GM19023 (cell line): Measurements from ENCODE around the gene KLHL18.

Source experiments
- ATAC-seq: cut with Tn5 transposase; IDR thresholded peaks from one replicate; pipeline ENCODE4 v1.9.1; 2021; ENCODE audit warnings: mild to moderate bottlenecking, moderate library complexity; ENCODE audit not compliant: unreplicated experiment

Gene KLHL18

DNA sequence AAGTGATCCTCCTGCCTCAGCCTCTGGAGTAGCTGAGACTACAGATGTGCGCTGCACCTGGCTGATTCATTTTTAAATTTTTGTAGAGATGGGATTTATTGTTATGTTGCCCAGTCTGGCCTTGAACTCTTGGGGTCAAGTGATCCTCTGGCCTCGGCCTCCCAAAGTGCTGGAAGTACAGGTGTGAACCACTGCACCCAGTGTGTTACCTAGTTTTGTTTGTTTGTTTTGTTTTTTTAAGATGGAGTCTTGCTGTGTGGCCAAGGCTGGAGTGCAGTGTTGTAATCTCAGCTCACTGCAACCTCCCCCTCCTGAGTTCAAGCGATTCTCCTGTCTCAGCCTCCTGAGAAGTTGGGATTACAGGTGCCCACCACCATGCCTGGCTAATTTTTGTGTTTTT lies 110.2 kb downstream of the KLHL18 start:
- no peak for ATAC-seq

DNA sequence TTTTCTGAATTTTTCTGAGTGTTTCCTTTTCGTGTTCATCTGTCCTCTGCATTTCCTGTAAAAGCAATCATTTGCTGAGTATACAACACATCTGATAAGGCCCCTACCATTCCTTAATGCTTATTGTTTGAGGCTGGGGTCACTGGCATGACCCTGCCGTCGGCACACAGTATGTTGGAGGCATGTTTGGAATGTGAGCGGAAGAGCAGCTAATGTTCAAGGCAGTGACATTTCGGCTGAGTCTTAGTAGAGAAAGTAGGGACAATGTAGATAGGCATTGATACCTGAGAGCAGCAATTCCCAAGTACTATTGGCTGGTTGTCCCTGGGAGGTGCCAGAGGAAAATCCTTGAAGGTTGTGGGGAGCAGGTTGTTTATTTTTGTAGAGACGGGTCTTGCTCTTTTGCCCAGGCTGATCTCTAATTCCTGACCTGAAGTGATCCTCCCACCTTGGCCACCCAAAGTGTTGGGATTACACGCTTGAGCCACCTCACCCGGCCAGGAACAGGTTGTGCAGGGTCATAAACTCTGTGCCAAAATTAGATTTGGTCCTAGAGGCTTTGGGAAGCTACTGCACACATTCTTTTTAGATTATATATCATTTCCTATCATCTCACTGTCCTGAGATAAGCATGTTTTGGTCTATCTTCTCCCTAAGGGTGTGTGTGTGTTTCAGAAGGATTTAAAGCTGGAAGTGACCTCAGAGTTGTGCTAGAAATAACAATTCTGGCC lies 111.6 kb downstream of the KLHL18 start:
- no peak for ATAC-seq

DNA sequence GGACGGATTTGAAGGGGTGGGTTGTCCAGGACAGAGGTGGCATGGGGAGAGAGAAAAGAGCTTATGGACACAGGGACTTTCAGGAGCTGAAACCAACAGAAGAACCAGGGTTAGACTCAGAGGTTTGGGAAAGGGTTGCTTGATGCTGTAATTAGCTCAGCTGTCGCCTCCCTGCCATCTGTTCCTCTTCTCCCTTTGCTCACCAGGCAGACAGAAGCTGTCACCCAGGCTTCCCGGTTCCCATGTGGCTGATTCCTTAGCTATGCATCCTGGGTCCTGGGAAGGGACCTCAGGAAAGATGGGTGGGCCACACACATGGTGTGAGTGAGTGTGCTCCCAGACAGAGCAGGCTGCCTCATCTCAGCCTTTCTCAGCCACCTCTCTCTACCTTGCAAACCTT lies 112.1 kb downstream of the KLHL18 start:
- ATAC-seq: no peak
